SU-DHL-6 (cell line): Measurements from ENCODE around the gene RNF150.

Source experiments
- H2AFZ ChIP-seq: fragments of 200-600 bp; sonication (generic); 2 replicates; pipeline ENCODE4 v1.6.1; 2014; ENCODE audit warnings: low read depth, mild to moderate bottlenecking, moderate library complexity, mixed read lengths, antibody characterized with exemption, low read length; ENCODE audit not compliant: severe bottlenecking
- H3F3A ChIP-seq: fragments of 200-600 bp; shearing (Covaris generic); 2 replicates; pipeline ENCODE4 v1.6.0; 2016; ENCODE audit warnings: antibody characterized with exemption, mild to moderate bottlenecking; ENCODE audit not compliant: insufficient read depth
- H3K27ac ChIP-seq: fragments of 200-600 bp; sonication (generic); 2 replicates; pipeline ENCODE4 v1.5.1; 2016; ENCODE audit warnings: low read depth, mild to moderate bottlenecking, low read length, moderate library complexity, mixed read lengths
- H3K27me3 ChIP-seq: fragments of 200-600 bp; sonication (generic), shearing (Covaris generic); 2 replicates; pipeline ENCODE4 v1.6.0; 2014; ENCODE audit warnings: mild to moderate bottlenecking, low read length
- H3K36me3 ChIP-seq: fragments of 200-600 bp; sonication (generic); 2 replicates; pipeline ENCODE4 v1.6.1; 2014; ENCODE audit warnings: mild to moderate bottlenecking, low read length, mixed read lengths
- H3K4me2 ChIP-seq: fragments of 300-600, 200-600 bp; shearing (Covaris generic), sonication (generic); 2 replicates; pipeline ENCODE4 v1.6.0; 2014; ENCODE audit warnings: low read length, low read depth, mild to moderate bottlenecking; ENCODE audit not compliant: poor library complexity, severe bottlenecking
- H3K4me3 ChIP-seq: fragments of 200-600 bp; sonication (generic); 2 replicates; pipeline ENCODE4 v1.5.1; 2014; ENCODE audit warnings: antibody characterized with exemption, low read length, mild to moderate bottlenecking, mixed read lengths; ENCODE audit not compliant: insufficient read depth, poor library complexity, severe bottlenecking
- H3K79me2 ChIP-seq: fragments of 200-600 bp; sonication (generic); 2 replicates; pipeline ENCODE4 v1.6.1; 2014; ENCODE audit warnings: mild to moderate bottlenecking, low read length, moderate library complexity; ENCODE audit not compliant: insufficient read depth
- H3K9ac ChIP-seq: fragments of 200-600 bp; sonication (generic); 2 replicates; pipeline ENCODE4 v1.7.0; 2014; ENCODE audit warnings: mild to moderate bottlenecking, low read length
- H3K9me2 ChIP-seq: fragments of 200-600 bp; sonication (generic); replicated peaks from 2 replicates; pipeline ENCODE4 v1.6.1; 2014; ENCODE audit warnings: low read length; ENCODE audit not compliant: insufficient read depth
- H3K9me3 ChIP-seq: fragments of 200-600 bp; sonication (generic); 2 replicates; pipeline ENCODE4 v1.6.1; 2014; ENCODE audit warnings: low read length, mixed read lengths; ENCODE audit not compliant: insufficient read depth
- H4K20me1 ChIP-seq: fragments of 200-600 bp; sonication (generic); 2 replicates; pipeline ENCODE4 v1.6.1; 2014; ENCODE audit warnings: low read depth, mild to moderate bottlenecking, antibody characterized with exemption, low read length, moderate library complexity, mixed read lengths
- EZH2phosphoT487 ChIP-seq: fragments of 200-600 bp; sonication (generic), shearing (Covaris generic); conservative IDR thresholded peaks from 2 replicates; pipeline ENCODE4 v1.6.1; 2018; ENCODE audit warnings: mild to moderate bottlenecking, antibody characterized with exemption, low read length, moderate library complexity, mixed read lengths
- TF ChIP-seq, protein P1 (sequence below): fragments of 200-600 bp; sonication (generic); IDR thresholded peaks from one replicate; pipeline ENCODE4 v1.5.1; 2017; ENCODE audit warnings: antibody characterized with exemption, mild to moderate bottlenecking, low read length, moderate library complexity; ENCODE audit not compliant: insufficient read depth, poor library complexity, severe bottlenecking

Gene RNF150

DNA sequence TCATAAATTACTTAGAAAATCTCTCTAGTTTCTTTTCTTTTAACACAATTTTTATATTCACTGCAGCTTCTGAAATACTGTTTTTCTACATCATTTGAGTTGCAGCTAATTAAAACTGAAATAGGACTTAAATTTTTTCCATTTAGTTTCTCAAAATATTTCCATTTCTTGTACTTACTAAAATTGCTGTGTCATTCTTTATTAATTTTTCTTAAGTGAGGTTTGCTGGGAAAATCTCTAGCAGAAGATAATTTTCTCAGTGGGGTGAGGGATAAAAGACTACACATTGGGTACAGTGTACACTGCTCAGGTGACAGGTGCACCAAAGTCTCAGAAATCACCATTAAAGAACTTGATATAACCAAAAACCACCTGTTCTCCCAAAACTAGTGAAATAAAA is 57.7 kb downstream of the RNF150 start:
- no peak overlapping the region for H3K27ac ChIP-seq
- no peak overlapping the region for H3K4me2 ChIP-seq
- H3K9ac ChIP-seq, result no peak overlapping the region
- no peak overlapping the region for H2AFZ ChIP-seq
- H3K27me3 ChIP-seq, result no peaks in the 10 kb centered on the region
- H3K4me3 ChIP-seq, result no peak overlapping the region
- H4K20me1 ChIP-seq, result no peaks in the 10 kb centered on the region
- TF ChIP-seq, protein P1, sequence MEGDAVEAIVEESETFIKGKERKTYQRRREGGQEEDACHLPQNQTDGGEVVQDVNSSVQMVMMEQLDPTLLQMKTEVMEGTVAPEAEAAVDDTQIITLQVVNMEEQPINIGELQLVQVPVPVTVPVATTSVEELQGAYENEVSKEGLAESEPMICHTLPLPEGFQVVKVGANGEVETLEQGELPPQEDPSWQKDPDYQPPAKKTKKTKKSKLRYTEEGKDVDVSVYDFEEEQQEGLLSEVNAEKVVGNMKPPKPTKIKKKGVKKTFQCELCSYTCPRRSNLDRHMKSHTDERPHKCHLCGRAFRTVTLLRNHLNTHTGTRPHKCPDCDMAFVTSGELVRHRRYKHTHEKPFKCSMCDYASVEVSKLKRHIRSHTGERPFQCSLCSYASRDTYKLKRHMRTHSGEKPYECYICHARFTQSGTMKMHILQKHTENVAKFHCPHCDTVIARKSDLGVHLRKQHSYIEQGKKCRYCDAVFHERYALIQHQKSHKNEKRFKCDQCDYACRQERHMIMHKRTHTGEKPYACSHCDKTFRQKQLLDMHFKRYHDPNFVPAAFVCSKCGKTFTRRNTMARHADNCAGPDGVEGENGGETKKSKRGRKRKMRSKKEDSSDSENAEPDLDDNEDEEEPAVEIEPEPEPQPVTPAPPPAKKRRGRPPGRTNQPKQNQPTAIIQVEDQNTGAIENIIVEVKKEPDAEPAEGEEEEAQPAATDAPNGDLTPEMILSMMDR, result no peak
- TF ChIP-seq EZH2phosphoT487, result no peak
- H3K9me2 ChIP-seq, result no peaks in the 10 kb centered on the region
- H3K79me2 ChIP-seq, result no peaks in the 10 kb centered on the region
- H3K9me3 ChIP-seq, result no peaks in the 10 kb centered on the region
- H3F3A ChIP-seq, result no peaks in the 10 kb centered on the region
- H3K36me3 ChIP-seq, result no peaks in the 10 kb centered on the region

DNA sequence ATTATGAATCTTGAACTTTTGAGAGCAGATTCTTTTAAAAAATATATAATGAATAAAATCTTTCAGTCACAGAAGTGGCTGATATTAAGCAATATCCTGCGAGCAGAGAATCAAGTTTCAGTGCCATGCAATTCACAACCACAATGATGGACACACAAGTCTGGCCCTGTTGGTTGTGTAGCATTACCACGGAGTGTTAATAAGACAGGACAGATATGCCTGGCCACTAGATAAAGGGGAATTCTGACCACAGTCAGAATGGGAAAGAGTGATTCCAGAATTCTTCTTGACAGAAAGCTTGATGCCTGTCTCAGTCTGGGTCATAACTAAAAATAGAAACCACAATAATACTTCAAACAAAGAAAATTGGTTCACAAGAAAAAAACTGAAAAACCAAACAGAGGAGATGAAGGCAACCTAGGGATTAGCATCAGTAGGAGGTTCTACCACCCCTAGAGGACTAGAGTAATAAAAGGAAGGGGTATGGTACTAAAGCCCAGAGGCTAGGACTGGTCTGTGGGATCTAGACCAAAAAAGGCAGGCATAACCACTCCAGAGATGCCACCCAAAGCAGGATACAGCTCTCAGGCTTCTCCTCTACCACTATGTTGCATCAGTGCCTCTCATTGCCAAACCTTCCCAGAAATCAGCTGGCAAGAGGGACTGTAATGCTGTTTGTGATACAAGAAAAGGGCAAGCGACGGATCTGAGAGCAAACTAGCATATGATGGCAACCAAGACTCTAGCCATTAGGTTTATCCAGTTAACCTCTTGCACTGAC is 59.0 kb downstream of the RNF150 start:
- H3K79me2 ChIP-seq, result no peaks in the 10 kb centered on the region
- no peaks in the 10 kb centered on the region for H3K9me2 ChIP-seq
- H3K4me3 ChIP-seq, result no peak overlapping the region
- H2AFZ ChIP-seq, result no peak overlapping the region
- H3K36me3 ChIP-seq, result no peaks in the 10 kb centered on the region
- H4K20me1 ChIP-seq, result no peaks in the 10 kb centered on the region
- no peak overlapping the region for H3K27ac ChIP-seq
- H3F3A ChIP-seq, result no peaks in the 10 kb centered on the region
- H3K27me3 ChIP-seq, result no peaks in the 10 kb centered on the region
- H3K9me3 ChIP-seq, result no peaks in the 10 kb centered on the region
- no peak for TF ChIP-seq EZH2phosphoT487
- TF ChIP-seq, protein P1, result no peak
- no peak overlapping the region for H3K4me2 ChIP-seq
- no peak overlapping the region for H3K9ac ChIP-seq

DNA sequence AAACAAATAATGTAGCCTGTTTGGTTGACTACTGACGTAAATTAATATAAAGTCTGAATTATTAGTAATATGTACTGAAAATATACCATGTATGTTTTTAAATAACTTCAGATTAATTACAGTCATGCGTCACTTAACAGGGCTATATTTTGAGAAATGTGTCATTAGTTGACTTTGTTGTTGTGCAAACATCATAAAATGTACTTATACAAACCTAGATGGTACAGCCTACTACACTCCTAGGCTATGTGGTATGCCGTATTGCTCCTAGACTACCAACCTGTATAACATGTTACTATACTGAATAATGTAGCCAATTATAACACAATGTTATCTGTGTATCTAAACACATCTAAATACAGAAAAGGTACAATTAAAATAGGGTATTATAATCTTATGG is 66.6 kb downstream of the RNF150 start:
- Histone ChIP-seq H3K4me2 (no peak overlapping the region), H3K79me2 (no peaks in the 10 kb centered on the region)
- TF ChIP-seq EZH2phosphoT487, result no peak
- TF ChIP-seq, protein P1, result no peak

More for the DNA sequence above, 66.6 kb downstream of the RNF150 start:
- Histone ChIP-seq H3K4me3 (no peak overlapping the region), H3K27ac (no peak overlapping the region), H3K9me2 (no peaks in the 10 kb centered on the region), H3K9ac (no peak overlapping the region), H4K20me1 (no peaks in the 10 kb centered on the region), H3K27me3 (no peaks in the 10 kb centered on the region), H3F3A (no peaks in the 10 kb centered on the region), H3K36me3 (no peaks in the 10 kb centered on the region), H3K9me3 (no peaks in the 10 kb centered on the region), H2AFZ (no peak overlapping the region)
